Activated CD8-positive, alpha-beta memory T cell treated with anti-CD3 and anti-CD28 coated beads, Interleukin-2, amount 50 U/mL, for 24 hours (primary cell): Measurements from ENCODE around the gene RPGRIP1.
A peak's percentile ranks its signal among the peaks of the same experiment; 100 is the strongest.
"Not testable (repeated sequence)": the region's sequence is repeated elsewhere in the genome, so short reads cannot be mapped to it uniquely, and the experiment has no call there.

Experiments
- DNase-seq: peaks from one replicate; pipeline ENCODE4 v3.0.0-alpha.2; 2020; ENCODE audit errors: extremely low read depth

The RPGRIP1 gene

GRCh38 chr14:21258005-21258888, 21.6 kb upstream of the RPGRIP1 start:
- DNase-seq = no peak

DNA sequence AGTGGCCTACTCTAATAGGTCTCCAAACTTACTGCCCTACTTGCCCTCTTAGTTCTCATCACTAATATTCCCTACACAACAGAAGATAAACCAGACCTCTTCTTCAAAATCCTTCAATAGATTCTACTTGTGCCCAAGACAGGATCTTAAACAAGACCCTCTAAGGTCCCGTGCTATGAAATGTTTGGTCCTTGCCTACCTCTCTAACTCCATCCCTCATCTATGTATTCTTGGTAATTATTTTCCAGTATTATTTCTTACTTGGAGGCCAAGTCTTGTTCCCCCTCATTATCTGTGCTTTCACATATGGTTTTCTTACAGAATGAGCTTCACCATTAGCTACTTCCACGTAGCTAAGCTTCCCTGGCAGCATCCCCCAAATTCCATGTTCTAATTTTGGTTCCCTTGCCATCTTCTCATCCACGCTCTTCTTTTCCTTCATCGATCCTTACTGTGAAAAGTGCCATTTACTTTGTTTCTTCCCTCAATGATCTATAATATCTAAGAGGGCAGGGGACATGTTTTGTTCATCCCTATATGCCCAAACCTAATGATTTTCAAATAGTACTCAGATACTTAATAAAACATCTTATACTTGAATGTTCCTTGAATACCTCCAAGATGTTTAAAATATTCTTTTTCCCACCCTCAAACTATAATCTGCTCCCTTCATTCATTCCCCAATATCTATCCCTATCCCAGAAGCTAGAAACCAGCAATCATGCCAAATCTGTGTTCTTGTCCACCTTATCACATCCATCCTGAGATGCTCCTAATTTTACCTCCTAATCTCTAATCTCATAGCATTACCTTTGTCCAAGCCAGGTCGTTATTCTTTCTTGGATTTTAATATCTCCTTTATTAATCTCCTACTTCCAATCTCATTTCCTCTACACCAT, 20.7 kb upstream of the RPGRIP1 start:
- no peak for DNase-seq

DNA sequence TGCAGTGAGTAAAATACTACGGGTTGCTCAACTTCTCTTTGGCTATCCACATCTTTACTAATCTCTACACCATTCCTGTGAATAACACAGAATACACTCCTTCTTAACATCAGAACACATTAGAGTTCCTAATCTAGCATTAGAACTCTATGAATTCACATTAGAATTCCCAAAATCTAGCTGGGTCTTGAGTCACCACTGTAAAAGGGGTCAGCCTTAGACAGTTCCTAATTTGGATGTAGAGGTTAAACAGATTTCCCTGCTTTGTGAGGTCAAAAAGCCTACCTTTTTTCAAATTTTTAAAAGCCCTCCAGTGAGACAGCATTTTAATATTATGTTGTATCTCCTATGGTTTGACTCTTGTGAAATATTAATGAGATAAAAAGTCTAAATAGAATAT, 18.1 kb upstream of the RPGRIP1 start:
- no peak for DNase-seq

DNA sequence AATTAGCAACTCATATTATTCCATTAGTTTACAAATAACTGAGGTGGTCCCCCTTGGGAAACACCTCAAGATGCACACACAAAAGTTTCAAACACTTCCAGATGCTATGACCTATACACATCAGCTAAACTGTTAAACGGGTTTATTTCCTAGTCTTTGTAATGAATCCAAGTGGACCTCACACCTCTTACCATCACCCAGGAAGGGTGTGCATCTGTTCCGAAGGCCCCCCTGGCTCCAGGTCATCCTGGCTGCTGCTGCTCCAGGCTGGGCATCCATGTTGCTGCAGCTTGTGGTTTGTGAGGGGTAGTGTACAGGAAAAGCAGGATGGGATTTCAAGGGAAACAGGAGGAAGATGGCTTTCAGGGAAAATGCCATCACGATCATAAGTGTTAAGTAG, 17.5 kb upstream of the RPGRIP1 start:
- no peak for DNase-seq

GRCh38 chr14:21263284-21264024, 16.4 kb upstream of the RPGRIP1 start:
- no peak for DNase-seq

DNA sequence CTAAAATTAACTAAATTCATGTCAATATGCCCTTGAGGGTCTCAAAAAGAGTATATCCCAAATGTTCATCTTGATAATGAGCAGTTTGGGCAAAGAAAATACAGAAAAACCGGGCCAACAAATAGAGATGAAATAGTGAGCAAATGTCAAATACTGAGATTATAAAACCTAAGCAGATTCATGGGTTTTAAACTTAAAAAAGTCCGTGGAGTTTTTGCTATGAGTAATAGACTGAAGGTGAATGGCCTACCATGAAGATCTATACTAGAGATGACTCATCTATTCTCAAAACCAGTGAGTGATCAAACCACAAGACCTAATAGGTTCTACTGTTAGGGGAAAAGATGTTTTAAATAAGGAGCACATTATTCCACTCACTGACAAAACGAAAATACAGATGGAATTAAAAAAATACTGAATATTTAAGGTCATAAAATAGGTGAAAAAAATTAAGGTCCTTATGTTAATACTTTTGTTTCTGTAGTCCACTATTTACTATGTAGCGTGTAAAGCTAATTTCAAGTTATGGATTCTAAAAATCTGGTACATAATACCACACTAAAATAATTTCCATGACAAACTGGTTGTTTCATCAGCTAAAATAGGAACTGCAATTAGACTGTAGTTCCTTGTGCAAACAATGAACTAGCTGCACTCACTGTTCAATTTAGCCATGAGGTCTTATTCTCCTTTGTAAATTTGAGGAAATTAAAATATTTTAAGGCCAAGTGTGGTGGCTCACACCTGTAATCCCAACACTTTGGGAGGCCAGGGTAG, 15.7 kb upstream of the RPGRIP1 start:
- no peak for DNase-seq

- DNase-seq = no peak
Observed at GRCh38 chr14:21267431-21267845, 12.4 kb upstream of the RPGRIP1 start.

DNA sequence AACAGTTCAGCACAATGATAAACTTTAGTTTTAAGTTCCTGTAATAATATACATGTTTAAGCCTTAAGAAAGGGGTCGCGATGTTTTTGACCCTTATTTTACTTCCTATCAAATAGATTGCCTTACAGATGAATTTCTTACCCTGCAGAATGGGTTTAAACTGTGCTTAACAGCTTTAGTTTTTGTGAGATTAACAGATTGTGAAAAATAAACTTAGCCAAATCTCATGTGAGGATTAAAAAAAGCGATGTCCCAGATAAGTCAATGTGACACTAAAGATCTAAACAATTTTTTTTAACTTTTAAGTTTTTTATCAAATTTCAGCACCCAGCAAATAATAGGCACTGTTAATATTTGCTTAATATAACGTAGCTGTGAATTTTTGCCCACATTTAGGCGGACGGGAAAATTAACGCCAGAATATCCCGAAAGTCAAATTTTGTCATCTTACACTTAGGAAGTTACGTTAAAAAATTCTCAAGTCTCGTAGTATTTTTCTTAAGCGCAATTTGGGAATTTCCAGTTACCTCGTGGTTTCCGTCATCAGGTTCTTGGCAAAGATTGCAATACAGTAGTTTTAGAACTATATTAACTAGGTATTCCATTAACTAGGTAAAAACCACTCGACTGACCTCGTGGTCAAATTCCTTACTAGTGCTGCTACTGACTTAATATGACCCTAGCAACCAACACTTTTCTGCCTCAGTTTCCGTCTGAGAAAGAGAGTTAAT, 11.8 kb upstream of the RPGRIP1 start:
- no peak for DNase-seq

DNA sequence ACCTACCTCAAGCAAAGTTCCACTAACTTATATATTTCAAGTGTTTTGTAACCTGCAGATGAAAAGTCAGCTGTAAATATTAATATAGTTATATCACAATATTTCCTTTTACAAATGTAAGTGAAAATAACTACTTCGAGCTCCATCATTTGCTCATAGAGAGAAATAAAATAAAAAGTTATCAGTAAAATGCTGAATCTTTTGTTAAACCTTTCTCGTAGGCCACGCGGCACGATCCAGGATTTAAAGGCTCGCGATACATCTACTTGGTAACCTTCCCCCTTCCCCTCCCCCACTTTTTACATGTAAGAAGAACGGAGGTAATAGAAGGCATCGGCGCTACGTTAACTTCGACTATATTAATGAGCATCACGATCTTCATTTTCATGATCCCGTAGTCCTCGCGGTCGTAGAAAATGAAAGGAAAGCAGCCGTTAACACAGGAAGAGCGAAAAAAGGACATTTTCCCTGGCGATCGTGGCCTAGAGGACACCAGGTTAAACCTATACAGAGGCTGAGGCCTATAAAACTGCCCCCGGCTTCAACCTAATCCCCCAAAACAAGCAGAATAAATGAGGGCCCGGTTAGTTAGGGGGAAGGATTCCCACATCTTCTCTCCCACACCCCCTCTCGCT, 11.1 kb upstream of the RPGRIP1 start:
- no peak for DNase-seq

DNA sequence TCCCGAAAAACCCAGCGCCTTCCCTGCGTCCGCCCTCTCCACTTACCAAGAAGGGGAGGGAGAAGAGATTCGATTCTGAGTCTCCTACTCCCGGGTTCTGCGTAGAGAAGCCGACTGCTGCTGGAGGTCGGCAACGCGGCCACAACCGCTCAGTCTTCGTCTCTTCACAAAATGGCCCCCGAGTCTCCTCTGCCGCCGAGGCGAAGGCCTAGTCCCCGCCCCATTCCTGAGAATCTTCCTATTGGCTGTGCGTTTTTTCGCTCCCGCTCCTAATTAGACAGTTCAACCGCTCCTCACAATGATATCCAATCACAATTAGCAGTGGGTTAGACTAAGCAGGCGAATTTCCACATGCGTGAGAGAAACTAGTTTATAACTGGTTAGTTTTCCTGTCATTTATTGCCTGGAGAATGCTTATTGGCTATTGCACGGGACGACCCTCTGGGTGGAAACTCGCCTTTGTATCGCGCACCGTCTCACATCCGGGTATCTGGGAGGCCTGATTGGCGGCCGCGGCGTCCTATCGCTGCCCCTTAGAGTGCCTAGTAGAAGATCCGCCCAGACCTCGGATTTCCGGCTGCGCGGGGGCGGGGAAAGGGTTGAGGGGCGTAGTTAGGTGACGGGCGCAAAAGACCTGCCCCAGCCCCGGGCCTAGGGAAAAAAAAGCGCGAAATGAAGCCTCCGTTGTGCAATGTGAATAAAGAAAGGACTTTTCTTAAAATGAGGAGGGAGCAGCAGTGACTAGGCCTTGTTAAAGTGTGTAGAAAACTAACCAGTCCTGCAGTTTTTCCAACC, 10.4 kb upstream of the RPGRIP1 start, which contains the start of gene HNRNPC:
TSS of gene HNRNPC (minus strand) at position 191 of the 795 bp plus-strand sequence. CDS start 35,249 bp downstream, outside the sequence.
- DNase-seq = peak; percentile 100

- not testable (repeated sequence) for DNase-seq
Observed at GRCh38 chr14:21272661-21273060, 7.2 kb upstream of the RPGRIP1 start.

DNA sequence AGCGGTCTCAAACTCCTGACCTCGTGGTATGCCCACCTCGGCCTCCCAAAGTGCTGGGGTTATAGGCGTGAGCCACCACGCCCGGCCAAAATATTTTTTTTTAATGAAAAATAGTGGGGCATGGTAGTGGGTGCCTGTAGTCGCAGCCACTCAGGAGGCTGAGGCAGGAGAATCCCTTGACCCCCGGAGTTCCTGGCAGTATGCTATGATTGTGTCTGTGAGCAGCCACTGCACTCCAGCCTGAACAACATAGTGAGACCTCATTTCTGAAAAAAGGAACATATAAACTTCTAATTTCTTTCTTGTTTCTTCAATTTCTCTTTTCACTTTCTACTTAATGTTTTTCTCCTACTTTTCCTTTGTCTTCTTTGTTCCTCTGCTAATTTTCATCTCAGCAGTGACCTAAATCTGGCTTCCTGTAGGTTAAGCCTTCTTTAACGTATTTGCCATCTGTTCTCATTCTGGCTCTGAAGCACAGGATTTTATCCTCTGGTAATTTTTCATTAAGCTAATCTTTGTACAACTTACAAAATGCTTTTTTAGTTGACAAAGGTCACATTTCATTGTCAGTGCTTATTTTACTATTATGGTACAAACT, 4.5 kb upstream of the RPGRIP1 start:
- no peak for DNase-seq

DNA sequence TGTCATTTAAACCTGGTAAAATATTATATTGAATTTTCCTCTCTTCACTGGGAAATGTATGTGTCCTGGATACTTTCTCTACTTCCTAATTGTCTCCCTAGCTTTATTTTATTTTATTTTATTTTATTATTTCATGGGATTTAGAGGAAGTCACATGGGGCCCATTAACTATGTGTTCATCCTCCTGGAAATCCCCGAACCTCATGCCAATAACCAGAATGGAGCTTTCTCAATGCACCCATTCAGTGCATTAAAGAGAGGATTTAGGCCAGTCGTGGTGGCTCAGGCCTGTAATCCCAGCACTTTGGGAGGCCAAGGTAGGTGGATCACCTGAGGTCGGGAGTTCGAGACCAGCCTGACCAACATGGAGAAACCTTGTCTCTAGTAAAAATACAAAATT, 1.3 kb upstream of the RPGRIP1 start:
- DNase-seq = no peak

DNA sequence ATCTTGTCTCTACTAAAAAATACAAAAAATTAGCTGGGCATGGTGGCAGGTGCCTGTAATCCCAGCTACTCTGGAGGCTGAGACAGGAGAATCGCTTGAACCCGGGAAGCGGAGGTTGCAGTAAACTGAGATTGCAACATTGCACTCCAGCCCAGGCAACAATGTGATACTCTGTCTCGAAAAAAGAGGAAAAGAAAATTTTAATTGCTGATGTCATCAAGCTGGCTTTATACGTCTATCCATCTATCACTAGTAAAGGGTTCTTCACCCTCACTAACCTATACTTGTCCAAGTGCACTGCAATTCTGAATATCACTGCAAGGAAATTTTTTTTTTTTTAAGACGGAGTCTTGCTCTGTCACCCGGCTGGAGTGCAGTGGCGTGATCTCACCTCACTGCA, 2.0 kb downstream of the RPGRIP1 start:
- DNase-seq = not testable (repeated sequence)

DNA sequence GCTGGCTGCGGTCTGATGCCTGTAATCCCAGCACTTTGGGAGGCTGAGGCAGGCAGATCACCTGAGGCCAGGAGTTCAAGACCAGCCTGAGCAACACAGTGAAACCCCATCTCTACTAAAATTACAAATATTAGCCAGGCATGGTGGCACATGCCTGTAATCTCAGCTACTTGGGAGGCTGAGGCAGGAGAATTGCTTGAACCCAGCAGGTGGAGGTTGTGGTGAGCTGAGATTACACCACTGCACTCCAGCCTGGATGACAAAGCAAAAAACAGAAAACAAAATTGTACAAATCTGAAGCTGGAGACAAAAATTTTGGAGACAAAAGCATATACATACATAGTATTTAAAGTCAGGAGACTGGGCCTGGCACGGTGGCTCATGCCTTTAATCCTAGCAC, 6.6 kb downstream of the RPGRIP1 start:
- DNase-seq = not testable (repeated sequence)

DNA sequence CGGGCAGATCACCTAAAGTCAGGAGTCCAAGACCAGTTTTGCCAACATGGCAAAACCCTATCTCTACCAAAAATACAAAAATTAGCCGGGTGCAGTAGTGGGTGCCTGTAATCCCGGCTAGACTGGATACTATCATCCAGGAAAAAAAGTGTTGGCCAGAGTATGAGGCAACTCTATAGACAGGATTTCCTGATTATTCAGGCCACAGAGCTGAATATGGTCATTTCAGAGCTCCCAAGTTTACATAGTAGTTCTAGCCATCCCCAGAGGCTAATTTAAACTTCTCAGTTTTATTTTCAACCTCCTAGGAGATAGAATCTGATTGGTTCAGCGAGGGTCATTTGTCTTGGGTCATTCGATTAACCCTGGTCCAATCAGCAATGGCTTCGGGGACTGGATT, 7.3 kb downstream of the RPGRIP1 start:
- no peak for DNase-seq

- DNase-seq = not testable (repeated sequence)
Observed at GRCh38 chr14:21294026-21294425, 14.1 kb downstream of the RPGRIP1 start.

- DNase-seq = no peak
Observed at GRCh38 chr14:21298358-21298757, 18.5 kb downstream of the RPGRIP1 start.
